T-helper 2 cell treated with Interferon-gamma antibody and Interleukin-4, amounts not matched to agents 5 μg/mL and 100 μg/mL, for 36 hours (primary cell): ENCODE data around the gene GDI1.

ENCODE experiments used
- DNase-seq: peaks from one replicate; pipeline ENCODE4 v3.0.0; 2021; ENCODE audit warnings: low spot score
- H3K27ac Mint-ChIP-seq: one replicate; pipeline ENCODE4 v1.8.0; 2021; ENCODE audit warnings: mild to moderate bottlenecking, mixed read lengths
- H3K27me3 Mint-ChIP-seq: one replicate; pipeline ENCODE4 v1.8.0; 2021; ENCODE audit warnings: low read depth, mixed read lengths
- H3K36me3 Mint-ChIP-seq: one replicate; pipeline ENCODE4 v1.8.0; 2021; ENCODE audit warnings: low read depth, mixed read lengths
- H3K4me1 Mint-ChIP-seq: one replicate; pipeline ENCODE4 v1.8.0; 2021; ENCODE audit warnings: low read depth, mixed read lengths
- H3K4me3 Mint-ChIP-seq: one replicate; pipeline ENCODE4 v1.8.0; 2022; ENCODE audit warnings: mild to moderate bottlenecking, moderate library complexity, mixed read lengths
- H3K9me3 Mint-ChIP-seq: one replicate; pipeline ENCODE4 v1.8.0; 2021; ENCODE audit warnings: mixed read lengths

The GDI1 gene

DNA sequence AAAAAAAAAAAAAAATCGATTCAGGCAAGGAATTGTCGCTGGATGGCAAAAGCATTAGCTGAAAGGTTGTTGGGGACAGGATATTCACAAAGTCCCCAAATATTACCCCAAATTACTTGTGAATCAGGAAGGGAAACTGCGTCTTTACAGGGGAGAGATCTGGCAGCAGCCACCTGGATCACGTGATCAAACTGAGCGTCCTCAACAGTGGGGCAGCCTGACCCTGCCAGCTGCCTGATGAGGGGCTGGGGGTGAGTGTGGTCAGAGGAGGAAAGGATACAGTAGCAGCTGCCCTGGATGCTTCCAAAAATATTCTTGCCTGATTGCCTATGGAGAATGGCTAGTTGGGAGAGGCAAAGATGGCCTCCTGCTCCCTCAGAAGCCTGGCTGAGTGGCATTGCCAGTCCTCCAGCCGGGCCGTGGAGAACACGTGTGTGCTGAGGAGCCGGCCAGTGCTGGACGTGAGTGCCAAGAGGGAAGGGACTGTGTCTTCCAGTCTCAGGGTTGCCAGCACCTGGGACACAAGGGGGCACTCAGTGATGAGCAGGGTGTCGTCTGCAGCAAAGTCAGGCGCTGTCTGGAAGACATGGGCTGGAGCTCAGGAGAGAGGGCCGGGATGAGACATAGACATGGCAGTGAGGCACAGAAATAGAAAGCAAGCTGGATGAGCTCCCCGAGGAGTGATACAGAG lies 45.1 kb downstream of the GDI1 start:
- Mint-ChIP-seq H3K27ac (no peak overlapping the region), H3K4me1 (peaks cover 11% of the 10 kb centered on the region), H3K27me3 (no peaks in the 10 kb centered on the region), H3K36me3 (peaks cover 11% of the 10 kb centered on the region), H3K4me3 (no peak overlapping the region), H3K9me3 (no peaks in the 10 kb centered on the region)
- DNase-seq: no peak

DNA sequence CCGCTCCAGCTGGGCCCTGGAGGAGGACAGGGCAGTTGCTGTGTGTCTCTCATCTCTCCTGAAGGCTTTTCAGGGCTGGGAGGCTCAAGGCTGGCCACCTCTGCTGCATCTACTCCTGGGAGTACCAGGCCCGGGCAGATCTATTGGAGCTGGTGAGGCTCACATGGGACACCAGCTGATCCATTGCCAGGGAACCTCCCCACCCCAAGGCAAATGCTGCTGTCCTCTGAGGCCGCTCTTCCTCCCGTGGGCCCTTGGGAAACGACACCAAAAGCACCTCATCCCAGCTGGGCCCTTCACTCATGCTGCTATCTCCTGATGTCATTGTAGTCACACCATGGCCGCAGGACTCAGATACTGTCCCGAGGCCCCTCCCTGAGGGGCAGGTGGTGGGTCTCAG lies 45.8 kb downstream of the GDI1 start:
- Mint-ChIP-seq H3K9me3 (no peaks in the 10 kb centered on the region), H3K36me3 (peaks cover 13% of the 10 kb centered on the region), H3K4me1 (peaks cover 10% of the 10 kb centered on the region), H3K4me3 (no peak overlapping the region), H3K27me3 (no peaks in the 10 kb centered on the region), H3K27ac (no peak overlapping the region)
- no peak for DNase-seq

DNA sequence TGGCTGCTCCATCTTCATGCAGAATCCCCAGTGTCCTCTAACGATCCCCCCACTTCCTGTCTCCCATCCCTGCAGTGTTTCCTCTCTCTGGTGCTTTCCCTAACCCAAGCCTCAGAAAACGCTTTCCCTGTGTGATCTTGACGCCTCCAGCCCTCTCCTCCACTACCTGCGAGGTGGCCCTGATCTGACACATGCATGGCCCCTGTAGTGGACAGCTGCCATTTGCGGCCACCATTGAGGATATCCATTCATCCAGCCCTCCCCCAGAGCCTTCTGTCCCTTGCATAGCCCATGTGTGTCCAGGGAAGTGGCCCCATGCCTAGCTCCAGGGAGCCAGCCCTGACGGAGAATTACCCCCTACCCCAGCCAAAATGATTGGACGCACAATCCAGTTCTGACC lies 46.4 kb downstream of the GDI1 start:
- Mint-ChIP-seq H3K36me3 (peaks cover 16% of the 10 kb centered on the region), H3K4me1 (peaks cover 9% of the 10 kb centered on the region), H3K4me3 (no peak overlapping the region), H3K9me3 (no peaks in the 10 kb centered on the region), H3K27ac (no peak overlapping the region), H3K27me3 (no peaks in the 10 kb centered on the region)
- DNase-seq: no peak

DNA sequence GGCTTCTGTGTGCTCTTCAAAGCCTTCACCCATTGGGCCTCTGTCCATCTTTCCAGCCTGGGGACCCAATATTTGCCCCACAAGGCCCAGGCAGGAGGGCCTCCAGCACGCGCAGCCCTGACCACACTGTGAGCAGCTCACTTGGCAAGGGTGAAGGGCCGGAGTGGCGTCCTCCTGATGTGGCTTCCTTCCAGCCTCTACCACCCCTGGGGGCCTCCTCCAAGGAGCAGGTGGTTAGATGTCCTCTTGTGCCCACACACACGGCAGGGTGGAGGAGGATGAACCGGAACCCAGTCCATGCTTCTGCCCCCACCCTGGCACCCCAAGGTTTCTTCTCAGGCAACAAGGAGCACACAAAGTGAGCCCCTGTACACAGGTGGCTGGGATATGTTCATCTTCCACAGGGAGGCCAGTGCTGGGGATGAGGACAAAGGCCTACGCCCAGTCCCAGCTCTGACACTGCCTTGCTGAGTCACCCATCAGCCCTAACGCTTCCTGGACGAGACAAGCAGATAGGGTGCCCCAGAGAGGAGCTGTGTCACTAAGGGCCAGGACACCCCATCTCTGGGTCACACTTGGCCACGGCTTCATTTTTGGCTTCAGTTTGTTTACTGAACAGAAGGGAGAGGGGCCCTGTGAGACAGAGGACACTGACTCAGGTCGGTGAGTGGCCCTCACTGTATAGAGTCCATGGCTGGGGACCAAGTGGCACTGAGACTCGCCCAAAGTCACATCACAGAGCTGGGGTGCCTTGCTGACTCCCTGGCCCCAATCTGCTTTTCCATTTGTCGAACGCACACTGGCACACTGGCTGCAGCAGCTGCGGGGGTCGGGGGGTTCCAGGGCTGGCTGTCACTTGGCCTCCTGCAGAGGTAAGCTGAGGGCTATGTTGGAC lies 47.5 kb downstream of the GDI1 start:
- Mint-ChIP-seq H3K9me3 (no peaks in the 10 kb centered on the region), H3K27me3 (no peaks in the 10 kb centered on the region), H3K4me1 (peaks cover 13% of the 10 kb centered on the region), H3K4me3 (peak overlapping the region; percentile 70), H3K36me3 (peaks cover 16% of the 10 kb centered on the region), H3K27ac (no peak overlapping the region)
- no peak for DNase-seq

DNA sequence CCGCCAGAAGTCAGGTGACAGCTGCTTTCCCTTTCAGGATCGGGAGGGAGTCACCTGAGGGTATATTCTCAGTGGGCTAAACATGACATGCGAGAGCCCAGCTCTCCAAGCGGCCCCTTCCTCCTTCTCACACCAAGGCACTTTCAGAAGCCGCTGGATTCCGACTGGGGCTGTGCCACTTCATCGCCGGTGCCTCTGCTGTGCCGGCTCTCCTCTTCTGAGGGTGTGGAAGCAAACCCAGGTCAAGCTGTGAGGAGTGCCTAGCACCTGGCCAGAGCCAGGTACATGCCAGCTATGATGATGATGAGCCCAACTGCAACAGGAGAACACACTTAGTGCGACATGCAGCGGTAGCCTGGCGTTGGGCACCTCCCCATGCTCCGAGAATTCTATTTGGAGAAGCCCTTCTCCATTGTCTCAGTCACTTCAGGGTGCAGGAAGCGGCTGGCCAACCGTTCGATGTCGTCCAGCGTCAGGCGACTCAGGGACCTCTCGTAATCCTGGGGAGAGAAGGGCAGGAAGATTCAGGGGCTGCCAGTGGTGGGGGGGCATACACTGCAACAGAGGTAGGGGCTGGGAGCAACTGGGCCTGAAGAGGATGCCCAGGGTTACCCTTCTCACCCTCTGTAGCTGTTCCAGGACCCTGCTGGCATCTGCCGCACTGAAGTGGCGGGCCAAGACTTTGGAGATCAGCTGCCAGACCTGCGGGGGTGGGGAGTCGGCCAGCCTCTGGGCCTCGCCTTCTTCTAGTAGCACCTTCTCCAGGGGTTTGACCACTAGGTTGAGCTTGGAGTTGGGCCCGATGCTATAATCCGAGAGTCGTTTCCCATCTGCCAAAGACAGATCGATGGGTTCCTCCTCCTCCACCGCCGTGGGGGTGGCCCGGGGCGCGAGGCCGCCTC lies 48.4 kb downstream of the GDI1 start:
- Mint-ChIP-seq H3K4me1 (peaks cover 16% of the 10 kb centered on the region), H3K4me3 (peak overlapping the region; percentile 70), H3K36me3 (peaks cover 16% of the 10 kb centered on the region), H3K27ac (no peak overlapping the region), H3K27me3 (no peaks in the 10 kb centered on the region), H3K9me3 (no peaks in the 10 kb centered on the region)
- no peak for DNase-seq

DNA sequence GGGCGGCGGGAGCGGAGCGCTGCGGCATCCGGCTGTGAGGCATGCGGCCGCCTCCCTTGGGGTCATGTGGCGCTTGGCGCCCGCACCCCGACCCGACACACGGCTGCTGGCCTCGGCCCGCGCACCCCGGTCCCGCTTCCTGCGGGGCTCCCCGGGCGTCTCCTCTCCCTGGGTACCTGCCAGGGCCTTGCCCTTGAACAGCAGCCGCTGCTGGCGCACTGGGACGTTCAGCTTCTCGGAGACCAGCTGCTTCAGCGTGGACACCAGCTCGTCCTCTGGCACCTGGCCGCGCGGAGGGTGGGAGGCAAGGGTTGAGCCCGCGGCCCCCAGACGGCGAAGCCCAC lies 49.1 kb downstream of the GDI1 start:
- H3K4me3 Mint-ChIP-seq: peak overlapping the region; percentile 18
- H3K4me1 Mint-ChIP-seq: peaks cover 16% of the 10 kb centered on the region
- H3K27me3 Mint-ChIP-seq: no peaks in the 10 kb centered on the region
- H3K9me3 Mint-ChIP-seq: no peaks in the 10 kb centered on the region
- H3K27ac Mint-ChIP-seq: no peak overlapping the region
- H3K36me3 Mint-ChIP-seq: peaks cover 16% of the 10 kb centered on the region
- DNase-seq: peak; percentile 14

DNA sequence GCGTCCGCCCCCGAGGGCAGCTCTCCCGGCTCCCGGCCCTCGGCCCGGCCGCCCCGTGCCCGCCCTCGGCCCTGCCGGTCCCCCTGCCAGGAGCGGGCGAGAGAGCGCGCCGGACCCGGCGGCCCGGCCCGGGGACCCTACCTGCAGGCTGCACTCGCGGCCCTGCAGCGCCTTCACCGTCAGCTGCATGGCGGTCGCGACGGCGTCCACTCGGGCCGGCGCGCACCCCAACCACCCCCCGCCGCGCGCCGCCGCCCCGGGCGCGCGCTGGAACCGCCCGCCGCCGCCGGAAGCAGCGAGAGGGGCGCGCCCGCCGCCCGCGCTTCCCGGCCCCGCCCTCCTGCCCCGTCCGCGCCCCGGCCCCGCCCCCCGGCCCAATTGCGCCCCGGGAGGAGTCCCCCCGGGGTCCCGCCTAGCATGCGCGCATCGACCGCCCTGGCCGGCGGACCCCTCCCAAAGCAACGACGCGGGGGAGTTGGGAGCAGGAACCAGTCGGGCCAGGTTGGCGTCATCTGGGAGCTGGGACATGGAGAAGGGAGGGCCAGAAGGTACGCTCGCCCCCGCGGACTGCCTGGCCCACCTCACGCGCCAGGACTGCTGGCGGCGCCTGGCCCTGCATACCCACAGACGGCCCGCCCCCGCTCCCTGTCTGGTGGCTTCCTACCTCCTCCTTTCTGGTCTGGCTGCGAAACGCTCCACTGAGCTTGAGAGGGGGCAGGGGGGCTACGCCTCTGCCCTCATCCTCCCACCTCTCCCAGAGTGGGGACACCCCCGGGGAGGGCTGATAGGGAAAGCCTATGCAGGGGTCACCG lies 49.6 kb downstream of the GDI1 start, which contains the start of gene UBL4A:
Gene UBL4A (minus strand): TSS at position 220 of the 812 bp plus-strand sequence. CDS start 31 bp downstream, at position 189.
- no peaks in the 10 kb centered on the region for H3K27me3 Mint-ChIP-seq
- peak within 1 kb of the TSS; percentile 81 for H3K4me3 Mint-ChIP-seq
- peaks cover 16% of the 10 kb centered on the region for H3K36me3 Mint-ChIP-seq
- DNase-seq: peak; percentile 59
- H3K27ac Mint-ChIP-seq: peak within 1 kb of the TSS; percentile 69
- H3K9me3 Mint-ChIP-seq: no peaks in the 10 kb centered on the region
- peaks cover 16% of the 10 kb centered on the region for H3K4me1 Mint-ChIP-seq

DNA sequence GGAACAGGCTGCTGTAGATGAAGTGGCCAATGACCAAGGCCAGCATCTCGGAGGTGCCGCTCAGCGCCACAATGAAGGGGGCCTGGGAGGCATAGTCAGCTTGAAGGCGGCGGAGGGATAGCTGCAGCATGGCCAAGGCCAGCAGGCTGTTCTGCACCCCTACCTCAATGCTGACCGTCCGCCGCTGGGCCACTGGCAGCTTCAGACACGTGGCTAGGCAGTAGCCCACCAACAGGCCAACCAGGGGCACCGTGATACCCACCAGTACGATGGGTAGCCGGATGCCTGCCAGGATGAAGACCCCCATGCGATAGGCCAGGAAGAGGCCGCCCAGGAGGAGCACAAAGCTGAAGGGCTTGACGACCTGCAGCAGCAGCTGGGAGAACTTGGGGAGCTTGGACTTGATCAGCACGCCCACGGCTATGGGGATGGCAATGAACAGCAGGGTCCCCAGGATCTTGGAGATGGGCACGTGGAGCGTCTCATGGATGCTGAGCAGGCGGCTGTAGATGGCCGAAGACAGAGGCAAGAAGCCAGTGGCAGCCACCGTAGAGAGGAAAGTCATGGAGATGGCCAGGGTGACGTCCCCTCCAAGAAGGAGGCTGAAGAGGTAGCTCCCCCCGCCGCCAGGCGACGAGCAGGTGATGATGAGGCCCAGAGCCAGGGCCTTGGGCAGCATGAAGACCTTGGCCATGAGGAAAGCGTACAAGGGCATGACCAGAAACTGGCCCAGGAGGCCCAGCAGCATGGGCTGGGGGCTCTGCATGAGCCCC lies 50.8 kb downstream of the GDI1 start:
- Mint-ChIP-seq H3K27ac (no peak overlapping the region), H3K27me3 (no peaks in the 10 kb centered on the region), H3K9me3 (no peaks in the 10 kb centered on the region), H3K36me3 (peaks cover 16% of the 10 kb centered on the region), H3K4me1 (peaks cover 12% of the 10 kb centered on the region), H3K4me3 (peak overlapping the region; percentile 51)
- no peak for DNase-seq

DNA sequence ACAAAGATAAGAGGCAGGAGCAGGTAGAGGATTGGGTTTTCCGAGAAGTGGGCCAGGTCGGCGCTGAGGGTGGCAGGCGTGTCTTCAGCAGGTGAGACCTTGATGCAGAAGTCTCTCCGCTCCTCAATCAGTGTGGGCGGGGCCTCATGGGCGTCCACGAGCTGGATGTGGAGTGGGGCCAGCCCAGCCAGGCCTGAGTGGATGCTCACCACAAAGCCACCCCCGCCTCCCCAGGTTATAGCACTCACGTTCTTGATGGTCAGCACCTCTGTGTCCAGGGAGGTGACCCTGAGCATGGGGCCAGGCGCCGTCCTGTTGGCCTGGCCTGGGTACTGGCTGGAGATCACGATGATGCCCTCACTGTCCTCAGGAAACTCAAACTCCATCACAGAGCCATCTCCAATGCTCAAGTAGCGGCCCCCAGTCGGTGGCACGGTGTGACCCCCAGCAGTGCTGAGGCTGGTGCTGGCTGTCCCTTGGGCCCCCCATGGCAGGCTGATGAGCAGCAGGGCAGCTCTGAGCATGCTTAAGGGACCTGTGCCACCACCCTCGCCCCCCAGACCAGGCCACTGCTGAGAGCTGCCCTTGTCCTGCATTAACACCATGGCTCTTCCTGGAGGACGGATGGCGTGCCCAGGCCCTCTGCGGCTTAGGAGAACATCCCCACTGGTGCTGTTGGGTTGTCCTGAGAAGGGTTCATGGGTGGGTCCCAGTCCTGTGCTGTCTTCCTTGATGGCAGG lies 51.6 kb downstream of the GDI1 start:
- H3K4me1 Mint-ChIP-seq: peaks cover 9% of the 10 kb centered on the region
- peaks cover 13% of the 10 kb centered on the region for H3K36me3 Mint-ChIP-seq
- peak overlapping the region; percentile 51 for H3K4me3 Mint-ChIP-seq
- H3K9me3 Mint-ChIP-seq: no peaks in the 10 kb centered on the region
- no peaks in the 10 kb centered on the region for H3K27me3 Mint-ChIP-seq
- DNase-seq: no peak
- no peak overlapping the region for H3K27ac Mint-ChIP-seq

DNA sequence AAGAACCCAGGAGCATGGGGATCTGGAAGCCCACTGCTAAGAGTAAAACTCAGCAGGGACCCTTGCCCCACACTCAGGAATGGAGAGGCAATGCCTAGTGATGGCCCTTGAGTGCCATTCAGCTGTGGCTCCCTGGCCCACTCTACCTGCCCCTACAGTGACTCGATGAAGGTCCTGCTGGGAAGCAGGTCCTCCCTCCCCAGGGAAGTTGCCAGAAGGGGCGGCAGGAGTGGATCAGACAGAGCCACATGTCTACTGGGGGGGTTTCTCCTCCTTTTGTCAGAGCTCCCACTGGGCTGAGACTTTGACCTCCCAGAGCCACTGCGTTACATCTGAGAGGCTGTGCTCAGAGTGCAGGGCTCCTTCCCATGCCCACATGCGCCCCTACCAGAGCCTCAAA lies 52.2 kb downstream of the GDI1 start:
- no peak for DNase-seq
- H3K27ac Mint-ChIP-seq: peak overlapping the region; percentile 88
- peaks cover 9% of the 10 kb centered on the region for H3K4me1 Mint-ChIP-seq
- H3K9me3 Mint-ChIP-seq: no peaks in the 10 kb centered on the region
- no peaks in the 10 kb centered on the region for H3K27me3 Mint-ChIP-seq
- peaks cover 11% of the 10 kb centered on the region for H3K36me3 Mint-ChIP-seq
- H3K4me3 Mint-ChIP-seq: peak overlapping the region; percentile 94

DNA sequence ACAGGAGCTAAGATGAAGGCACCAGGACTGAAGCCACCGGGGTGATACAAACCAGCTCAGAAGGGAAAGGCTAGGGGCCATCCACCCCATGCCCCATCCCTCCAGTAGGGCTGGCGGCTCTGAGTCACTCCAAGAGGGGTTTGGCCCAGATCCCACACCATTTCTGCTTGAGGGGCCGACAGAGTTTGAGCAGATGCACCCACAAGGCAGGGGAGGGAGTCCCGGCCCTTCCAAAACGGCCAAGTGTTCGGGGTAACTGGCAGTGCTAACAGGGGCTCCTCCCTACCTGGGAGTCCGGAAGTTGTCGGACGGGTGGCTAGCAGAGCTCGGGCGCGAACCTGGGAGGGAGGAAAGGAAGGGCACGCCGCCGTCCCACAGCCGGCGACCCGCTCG lies 53.1 kb downstream of the GDI1 start:
- no peaks in the 10 kb centered on the region for H3K27me3 Mint-ChIP-seq
- peak overlapping the region; percentile 94 for H3K4me3 Mint-ChIP-seq
- no peak for DNase-seq
- H3K9me3 Mint-ChIP-seq: no peaks in the 10 kb centered on the region
- peaks cover 7% of the 10 kb centered on the region for H3K4me1 Mint-ChIP-seq
- peak overlapping the region; percentile 88 for H3K27ac Mint-ChIP-seq
- H3K36me3 Mint-ChIP-seq: peaks cover 5% of the 10 kb centered on the region

DNA sequence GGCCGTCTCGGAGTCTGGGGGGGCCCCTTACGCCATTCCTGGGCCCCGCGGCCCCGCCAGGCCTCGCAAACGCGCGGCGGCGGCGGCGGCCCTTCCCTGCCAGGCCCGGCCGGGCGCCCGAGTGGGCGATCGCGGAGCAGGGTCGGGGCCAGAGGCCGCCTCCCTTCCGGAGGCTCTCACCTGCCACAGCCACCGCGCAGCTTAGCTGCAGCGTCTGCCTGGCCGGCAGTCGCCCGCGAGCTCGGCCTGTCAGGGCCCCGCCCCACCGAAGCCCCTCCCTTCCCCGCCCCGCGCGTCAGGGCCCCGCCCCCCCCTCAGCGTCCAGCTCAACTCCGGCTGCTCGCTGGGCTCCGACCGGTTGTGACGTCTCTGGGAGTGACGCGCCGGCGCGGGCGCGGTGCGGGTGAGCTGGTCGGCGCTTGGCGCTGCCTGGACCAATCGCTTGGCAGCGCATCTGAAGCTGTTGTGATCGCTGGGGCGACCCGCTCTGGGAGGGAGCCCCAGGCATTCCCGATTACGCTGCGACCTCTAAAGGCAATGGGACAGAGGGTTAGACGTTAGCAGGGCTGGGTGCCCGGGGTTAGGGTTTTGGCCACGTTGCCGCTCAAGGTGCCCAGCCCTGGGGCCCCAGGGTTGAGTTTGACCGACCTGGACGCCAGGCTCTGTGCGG lies 53.6 kb downstream of the GDI1 start, which contains the start of gene SLC10A3:
Gene SLC10A3 (minus strand): TSS at position 216 of the 670 bp plus-strand sequence. CDS start 1,689 bp downstream, outside the sequence.
- DNase-seq: peak; percentile 90
- H3K27me3 Mint-ChIP-seq: no peaks in the 10 kb centered on the region
- peaks cover 5% of the 10 kb centered on the region for H3K36me3 Mint-ChIP-seq
- H3K27ac Mint-ChIP-seq: peak within 1 kb of the TSS; percentile 96
- no peaks in the 10 kb centered on the region for H3K9me3 Mint-ChIP-seq
- peaks cover 7% of the 10 kb centered on the region for H3K4me1 Mint-ChIP-seq
- peak within 1 kb of the TSS; percentile 94 for H3K4me3 Mint-ChIP-seq
